ENCODE measurements around the gene RAB3IP. TPM values are rescaled to one million over a fixed set of nuclear protein-coding genes. Genes with fewer than 3 reads are reported as not detected.
A peak's percentile ranks its signal among the peaks of the same experiment; 100 is the strongest.
"Not testable (repeated sequence)": the region's sequence is repeated elsewhere in the genome, so short reads cannot be mapped to it uniquely, and the experiment has no call there.

Gene RAB3IP
- polyA plus RNA-seq, 1 donor: 81.7 TPM

GRCh38 chr12:69834147-69834546, 95.5 kb downstream of the RAB3IP start:
- DNase-seq: peak; percentile 3

GRCh38 chr12:69834576-69834975, 95.9 kb downstream of the RAB3IP start:
- DNase-seq: peak; percentile 31

GRCh38 chr12:69835081-69835480, 96.4 kb downstream of the RAB3IP start:
- DNase-seq: no peak

GRCh38 chr12:69836015-69836414, 97.4 kb downstream of the RAB3IP start:
- DNase-seq: no peak

GRCh38 chr12:69837191-69837590, 98.5 kb downstream of the RAB3IP start:
- no peak for DNase-seq

- no peak for DNase-seq
Measured at GRCh38 chr12:69837657-69838415, 99.2 kb downstream of the RAB3IP start.

- no peak for DNase-seq
Measured at GRCh38 chr12:69840727-69841126, 102.1 kb downstream of the RAB3IP start.

- DNase-seq: no peak
Measured at GRCh38 chr12:69843608-69844007, 104.9 kb downstream of the RAB3IP start.

- no peak for DNase-seq
Measured at GRCh38 chr12:69844416-69844815, 105.8 kb downstream of the RAB3IP start.

- DNase-seq: no peak
Measured at GRCh38 chr12:69844836-69845235, 106.2 kb downstream of the RAB3IP start.

GRCh38 chr12:69846976-69847375, 108.3 kb downstream of the RAB3IP start:
- DNase-seq: no peak

GRCh38 chr12:69851976-69852375, 113.3 kb downstream of the RAB3IP start:
- no peak for DNase-seq

GRCh38 chr12:69853176-69853961, 114.7 kb downstream of the RAB3IP start:
- not testable (repeated sequence) for DNase-seq

GRCh38 chr12:69866698-69867097, 128.0 kb downstream of the RAB3IP start:
- DNase-seq: no peak

- DNase-seq: no peak
Measured at GRCh38 chr12:69868695-69869094, 130.0 kb downstream of the RAB3IP start.

- DNase-seq: no peak
Measured at GRCh38 chr12:69872804-69873203, 134.1 kb downstream of the RAB3IP start.

Other genes with a start within 250 kb of the RAB3IP start
- 288 TPM for gene CCT2, start 153.4 kb upstream of the RAB3IP start, polyA plus RNA-seq (ENCODE audit: insufficient read length)
- gene LRRC10, start 128.0 kb upstream of the RAB3IP start, polyA plus RNA-seq (ENCODE audit: insufficient read length): 0.08 TPM
- gene BEST3, start 39.6 kb upstream of the RAB3IP start, polyA plus RNA-seq (ENCODE audit: insufficient read length): 0.48 TPM
- gene MYRFL, start 86.4 kb downstream of the RAB3IP start, polyA plus RNA-seq (ENCODE audit: insufficient read length): 7.1 TPM